Type B pancreatic cell (in vitro differentiated cells): Measurements from ENCODE around the gene SMIM33. TPM values are rescaled to one million over a fixed set of nuclear protein-coding genes. Genes with fewer than 3 reads are reported as not detected.
"Not testable (repeated sequence)": the region's sequence is repeated elsewhere in the genome, so short reads cannot be mapped to it uniquely, and the experiment has no call there.

Experiments
- DNase-seq: peaks from one replicate; pipeline ENCODE4 v3.0.0; 2021; ENCODE audit warnings: mixed read lengths; ENCODE audit not compliant: unreplicated experiment; ENCODE audit errors: extremely low spot score
- H3K27ac Mint-ChIP-seq: 2 replicates; pipeline ENCODE4 v1.8.0; 2021; ENCODE audit warnings: mild to moderate bottlenecking, mixed read lengths
- H3K27me3 Mint-ChIP-seq: 2 replicates; pipeline ENCODE4 v1.8.0; 2021; ENCODE audit warnings: mixed read lengths
- H3K36me3 Mint-ChIP-seq: 2 replicates; pipeline ENCODE4 v1.8.0; 2021; ENCODE audit warnings: mixed read lengths
- H3K4me1 Mint-ChIP-seq: one replicate; pipeline ENCODE4 v1.8.0; 2021; ENCODE audit warnings: mixed read lengths; ENCODE audit not compliant: unreplicated experiment
- H3K4me3 Mint-ChIP-seq: 2 replicates; pipeline ENCODE4 v1.8.0; 2021; ENCODE audit warnings: mild to moderate bottlenecking, mixed read lengths
- H3K9me3 Mint-ChIP-seq: 2 replicates; pipeline ENCODE4 v1.8.0; 2021; ENCODE audit warnings: mixed read lengths
- CTCF ChIP-seq: fragments of 200-600 bp; sonication (generic); conservative IDR thresholded peaks from 2 replicates; pipeline ENCODE4 v1.5.0; 2021; ENCODE audit warnings: antibody characterized with exemption, mild to moderate bottlenecking
- total RNA-seq: library from RNA; stranded (reverse); gene quantifications from 2 replicates; pipeline ENCODE4 v1.2.1, GENCODE V29; 2021; ENCODE audit warnings: low replicate concordance

Gene SMIM33
- total RNA-seq, 1 donor from 2014 or later, result not detected

DNA sequence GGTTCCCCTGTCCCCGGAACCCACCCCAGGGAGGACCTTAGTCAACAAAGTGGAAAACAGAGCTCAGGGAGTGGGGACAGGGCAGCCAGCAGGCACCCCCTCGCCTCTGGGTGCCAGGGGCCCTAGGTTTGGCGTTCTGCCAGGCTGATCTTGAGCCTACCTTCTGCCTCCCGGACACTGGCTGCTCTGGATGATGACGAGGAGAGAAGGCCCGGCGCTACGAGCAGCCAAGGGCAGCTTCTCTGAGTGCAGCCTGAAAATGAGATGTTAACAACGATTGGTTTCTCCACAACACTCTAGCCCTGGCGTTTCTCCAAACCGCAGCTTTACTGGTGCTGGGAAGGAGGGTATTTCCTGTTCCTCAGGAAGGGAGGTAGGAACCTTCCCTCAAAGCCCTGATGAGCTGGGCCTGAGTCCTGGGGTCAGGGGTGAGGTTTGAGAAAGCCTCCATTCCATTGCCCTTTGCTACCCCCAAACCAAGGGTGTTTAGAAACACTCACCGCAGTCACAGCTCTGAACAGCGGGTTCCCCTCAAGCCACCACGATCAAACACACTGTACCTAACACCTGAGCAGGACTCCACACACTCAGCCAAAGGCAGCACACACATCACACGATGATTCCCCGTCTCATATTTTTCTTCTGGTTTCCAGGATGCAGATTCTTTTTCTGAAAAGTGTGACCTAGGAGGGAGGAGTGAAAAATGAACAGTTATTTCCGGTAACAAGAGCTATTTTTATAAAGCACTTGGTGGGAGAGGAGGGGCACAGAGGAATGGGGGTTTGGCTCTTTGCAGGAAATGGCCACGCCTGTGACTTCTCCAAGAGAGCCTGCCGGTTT, 11.5 kb downstream of the SMIM33 start, which contains the start of gene STING1:
STING1 (minus strand) TSS at position 709 of the 840 bp plus-strand sequence. CDS start 1,054 bp downstream, outside the sequence.
- Mint-ChIP-seq H3K27me3 (no peaks in the 10 kb centered on the region), H3K4me1 (peaks cover 28% of the 10 kb centered on the region), H3K27ac (peak within 1 kb of the TSS; percentile 85), H3K9me3 (no peaks in the 10 kb centered on the region), H3K36me3 (no peaks in the 10 kb centered on the region), H3K4me3 (peak within 1 kb of the TSS; percentile 55)
- no peak for TF ChIP-seq CTCF
- DNase-seq, result no peak

DNA sequence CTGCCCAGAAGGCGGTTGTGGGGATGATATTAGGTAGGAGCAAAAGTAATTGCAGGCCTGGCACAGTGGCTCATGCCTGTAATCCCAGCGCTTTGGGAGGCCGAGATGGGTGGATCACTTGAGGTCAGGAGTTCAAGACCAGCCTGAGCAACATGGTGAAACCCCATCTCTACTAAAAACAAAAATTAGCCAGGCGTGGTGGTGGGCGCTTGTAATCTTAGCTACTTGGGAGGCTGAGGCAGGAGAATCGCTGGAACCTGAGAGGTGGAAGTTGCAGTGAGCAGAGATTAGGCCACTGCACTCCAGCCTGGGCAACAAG, 12.0 kb downstream of the SMIM33 start:
- Mint-ChIP-seq H3K4me3 (peak overlapping the region; percentile 55), H3K27ac (peak overlapping the region; percentile 85), H3K4me1 (peaks cover 28% of the 10 kb centered on the region)
- not testable (repeated sequence) for H3K9me3 Mint-ChIP-seq, H3K36me3 Mint-ChIP-seq, DNase-seq, H3K27me3 Mint-ChIP-seq

DNA sequence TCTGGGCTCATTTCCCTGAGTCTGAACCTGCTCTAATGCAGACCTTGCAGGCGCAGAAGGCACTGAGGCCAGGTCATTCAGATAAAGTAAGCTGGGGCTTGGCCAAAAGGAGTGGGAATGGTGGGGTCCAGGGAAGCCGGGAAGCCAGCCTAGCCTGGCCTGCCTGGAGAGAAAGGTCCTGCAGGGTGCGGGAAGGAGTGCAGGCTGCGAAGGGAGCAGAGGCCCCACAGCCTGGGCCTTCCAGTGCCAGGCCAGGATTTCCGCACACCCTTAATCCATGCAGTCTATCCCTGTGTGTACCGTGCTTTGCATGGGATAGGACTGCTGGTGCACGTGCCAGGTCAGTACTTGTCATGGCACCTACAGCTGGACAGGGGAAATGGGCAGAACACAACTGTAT, 15.4 kb downstream of the SMIM33 start:
- no peak for TF ChIP-seq CTCF
- no peak overlapping the region for H3K4me3 Mint-ChIP-seq
- no peaks in the 10 kb centered on the region for H3K9me3 Mint-ChIP-seq
- no peaks in the 10 kb centered on the region for H3K36me3 Mint-ChIP-seq
- no peak for DNase-seq
- peaks cover 22% of the 10 kb centered on the region for H3K4me1 Mint-ChIP-seq
- H3K27me3 Mint-ChIP-seq, result no peaks in the 10 kb centered on the region
- no peak overlapping the region for H3K27ac Mint-ChIP-seq

GRCh38 chr5:139488260-139488659, 17.5 kb downstream of the SMIM33 start:
- Mint-ChIP-seq H3K36me3 (no peaks in the 10 kb centered on the region), H3K27me3 (no peaks in the 10 kb centered on the region), H3K4me3 (no peak overlapping the region), H3K9me3 (no peaks in the 10 kb centered on the region), H3K27ac (no peak overlapping the region), H3K4me1 (peaks cover 21% of the 10 kb centered on the region)
- no peak for TF ChIP-seq CTCF
- no peak for DNase-seq

DNA sequence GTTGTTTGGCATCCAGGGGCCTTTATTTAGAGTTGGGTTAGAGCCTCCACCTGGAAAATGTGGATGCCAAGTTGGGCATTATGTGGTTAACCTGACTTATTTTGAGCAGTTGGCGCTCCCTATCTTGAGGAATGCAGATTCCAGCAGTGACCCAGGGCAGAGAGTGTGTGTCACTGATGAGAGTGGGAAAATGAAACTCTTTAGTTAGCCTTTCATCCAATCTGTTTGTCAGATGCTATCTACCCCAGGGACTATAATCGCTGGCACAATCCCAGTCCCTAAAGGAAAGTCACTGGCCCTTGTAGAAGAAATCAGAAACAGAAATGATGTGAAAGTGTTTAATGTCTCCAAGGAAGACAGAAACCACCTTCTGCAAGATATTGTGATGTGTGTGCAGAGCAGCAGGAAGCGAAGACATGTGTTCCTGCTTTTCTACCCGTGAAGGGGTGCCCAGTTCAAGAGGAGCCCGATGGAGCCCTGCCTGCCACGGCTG, 21.9 kb downstream of the SMIM33 start:
- Mint-ChIP-seq H3K9me3 (no peaks in the 10 kb centered on the region), H3K4me3 (no peak overlapping the region), H3K36me3 (no peaks in the 10 kb centered on the region), H3K27ac (peak overlapping the region; percentile 55), H3K4me1 (peaks cover 9% of the 10 kb centered on the region), H3K27me3 (no peaks in the 10 kb centered on the region)
- no peak for DNase-seq
- TF ChIP-seq CTCF, result no peak

DNA sequence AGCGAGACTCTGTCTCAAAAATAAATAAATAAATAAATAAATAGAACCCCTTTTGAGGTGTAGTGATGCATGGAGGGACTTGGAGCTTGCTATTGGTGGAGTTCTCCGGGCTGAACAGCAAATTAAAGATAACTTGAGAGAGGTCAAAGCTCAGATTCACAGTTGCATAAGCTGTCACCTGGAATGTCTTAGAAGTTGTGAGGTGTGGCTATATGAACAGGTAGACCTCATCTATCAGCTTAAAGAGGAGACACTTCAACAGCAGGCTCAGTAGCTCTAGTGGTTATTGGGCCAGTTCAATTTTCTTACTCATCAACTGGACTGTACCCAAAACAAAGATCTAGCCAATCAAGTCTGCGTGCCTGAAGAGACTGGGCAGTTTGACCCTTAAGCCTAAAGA, 23.5 kb downstream of the SMIM33 start:
- Mint-ChIP-seq H3K27me3 (no peaks in the 10 kb centered on the region), H3K4me1 (peaks cover 9% of the 10 kb centered on the region), H3K9me3 (no peaks in the 10 kb centered on the region), H3K36me3 (no peaks in the 10 kb centered on the region), H3K27ac (peak overlapping the region; percentile 73), H3K4me3 (no peak overlapping the region)
- no peak for TF ChIP-seq CTCF
- no peak for DNase-seq
